H9 (cell line): ENCODE measurements around the gene SPR. TPM values are rescaled to one million over a fixed set of nuclear protein-coding genes. Genes with fewer than 3 reads are reported as not detected.
A peak's percentile ranks its signal among the peaks of the same experiment; 100 is the strongest.

Source experiments
- DNase-seq: peaks from one replicate; pipeline ENCODE4 v3.0.0-alpha.2; 2017
- H2AFZ ChIP-seq: one replicate; pipeline ENCODE4 v1.6.1; 2013; ENCODE audit warnings: mild to moderate bottlenecking, low read length, control low read depth, moderate library complexity
- H2AK5ac ChIP-seq: 2 replicates; pipeline ENCODE4 v1.6.1; 2013; ENCODE audit warnings: low read length, control low read depth, mixed read lengths; ENCODE audit not compliant: insufficient read length
- H2BK120ac ChIP-seq: one replicate; pipeline ENCODE4 v1.6.1; 2013; ENCODE audit warnings: low read depth, mild to moderate bottlenecking, low read length, control low read depth, inconsistent platforms; ENCODE audit not compliant: poor library complexity, severe bottlenecking
- H2BK12ac ChIP-seq: 2 replicates; pipeline ENCODE4 v1.6.1; 2013; ENCODE audit warnings: low read length, control low read depth, mixed read lengths, low read depth; ENCODE audit not compliant: insufficient read length
- H2BK15ac ChIP-seq: 2 replicates; pipeline ENCODE4 v1.6.1; 2013; ENCODE audit warnings: low read depth, low read length, control low read depth
- H2BK20ac ChIP-seq: one replicate; pipeline ENCODE4 v1.6.1; 2013; ENCODE audit warnings: low read depth, mild to moderate bottlenecking, low read length, control low read depth, inconsistent platforms; ENCODE audit not compliant: poor library complexity, severe bottlenecking
- H2BK5ac ChIP-seq: 2 replicates; pipeline ENCODE4 v1.6.1; 2013; ENCODE audit warnings: low read length, control low read depth, mixed read lengths; ENCODE audit not compliant: insufficient read length
- H3K14ac ChIP-seq: 2 replicates; pipeline ENCODE4 v1.6.1; 2013; ENCODE audit warnings: low read length, control low read depth; ENCODE audit not compliant: insufficient read depth
- H3K18ac ChIP-seq: 2 replicates; pipeline ENCODE4 v1.6.1; 2013; ENCODE audit warnings: low read depth, mild to moderate bottlenecking, mixed read lengths, low read length, control low read depth; ENCODE audit not compliant: insufficient read length
- H3K23ac ChIP-seq: 2 replicates; pipeline ENCODE4 v1.6.1; 2013; ENCODE audit warnings: low read length, control low read depth, mixed read lengths, low read depth; ENCODE audit not compliant: insufficient read length
- H3K23me2 ChIP-seq: 2 replicates; pipeline ENCODE4 v1.6.1; 2013; ENCODE audit warnings: low read depth, mild to moderate bottlenecking, mixed read lengths, low read length, control low read depth; ENCODE audit not compliant: insufficient read length, poor library complexity, severe bottlenecking
- H3K27ac ChIP-seq: 2 replicates; pipeline ENCODE4 v1.5.1; 2013; ENCODE audit warnings: low read length, control low read depth, mixed read lengths, low read depth; ENCODE audit not compliant: insufficient read length
- H3K27me3 ChIP-seq: 2 replicates; pipeline ENCODE4 v1.6.1; 2013; ENCODE audit warnings: low read length, control low read depth, inconsistent platforms; ENCODE audit not compliant: insufficient read depth
- H3K4ac ChIP-seq: 2 replicates; pipeline ENCODE4 v1.6.1; 2013; ENCODE audit warnings: low read depth, mild to moderate bottlenecking, control low read depth, inconsistent platforms, low read length, moderate library complexity
- H3K4me1 ChIP-seq: 2 replicates; pipeline ENCODE4 v1.6.1; 2013; ENCODE audit warnings: low read length, control low read depth, inconsistent platforms; ENCODE audit not compliant: insufficient read depth
- H3K4me2 ChIP-seq: 2 replicates; pipeline ENCODE4 v1.6.1; 2013; ENCODE audit warnings: low read length, control low read depth, mixed read lengths; ENCODE audit not compliant: insufficient read length, insufficient read depth
- H3K56ac ChIP-seq: 2 replicates; pipeline ENCODE4 v1.6.1; 2013; ENCODE audit warnings: low read depth, mild to moderate bottlenecking, mixed read lengths, low read length, control low read depth; ENCODE audit not compliant: insufficient read length
- H3K79me1 ChIP-seq: 2 replicates; pipeline ENCODE4 v1.6.1; 2013; ENCODE audit warnings: low read depth, mild to moderate bottlenecking, moderate library complexity, low read length, control low read depth, inconsistent platforms; ENCODE audit not compliant: insufficient read depth, poor library complexity, severe bottlenecking
- H3K79me2 ChIP-seq: 2 replicates; pipeline ENCODE4 v1.6.1; 2013; ENCODE audit warnings: low read length, control low read depth, inconsistent platforms; ENCODE audit not compliant: insufficient read depth
- H3K9ac ChIP-seq: 2 replicates; pipeline ENCODE4 v1.6.1; 2013; ENCODE audit warnings: low read length, control low read depth, mixed read lengths; ENCODE audit not compliant: insufficient read length; ENCODE audit errors: extremely low read depth
- H3K9me3 ChIP-seq: one replicate; pipeline ENCODE4 v1.6.1; 2013; ENCODE audit warnings: low read depth, low read length, inconsistent platforms; ENCODE audit not compliant: control insufficient read depth
- H3T11ph ChIP-seq: one replicate; pipeline ENCODE4 v1.6.1; 2013; ENCODE audit warnings: mild to moderate bottlenecking, low read length, control low read depth, inconsistent platforms
- H4K20me1 ChIP-seq: one replicate; pipeline ENCODE4 v1.6.1; 2013; ENCODE audit not compliant: control insufficient read depth, insufficient read length, insufficient read depth
- H4K5ac ChIP-seq: 2 replicates; pipeline ENCODE4 v1.6.1; 2013; ENCODE audit warnings: low read depth, mild to moderate bottlenecking, mixed read lengths, low read length, control low read depth; ENCODE audit not compliant: insufficient read length
- H4K8ac ChIP-seq: replicated peaks from 2 replicates; pipeline ENCODE4 v1.6.1; 2013; ENCODE audit warnings: low read length, control low read depth, mixed read lengths, low read depth; ENCODE audit not compliant: insufficient read length
- H4K91ac ChIP-seq: 2 replicates; pipeline ENCODE4 v1.6.1; 2013; ENCODE audit warnings: low read depth, mild to moderate bottlenecking, moderate library complexity, mixed read lengths, low read length, control low read depth; ENCODE audit not compliant: insufficient read length
- H3K27ac Mint-ChIP-seq, 3 experiments: 2 replicates in 2 of 3; 3 replicates in 1 of 3; pipeline ENCODE4 v1.8.0; 2020 to 2021; ENCODE audit warnings: mixed read lengths in 3 of 3, mild to moderate bottlenecking in 1 of 3, moderate library complexity in 1 of 3
- H3K27me3 Mint-ChIP-seq: 2 replicates; pipeline ENCODE4 v1.8.0; 2021; ENCODE audit warnings: low read depth, mild to moderate bottlenecking, moderate library complexity, mixed read lengths
- H3K36me3 Mint-ChIP-seq, 3 experiments: 2 replicates in 2 of 3; 3 replicates in 1 of 3; pipeline ENCODE4 v1.8.0; 2020 to 2021; ENCODE audit warnings: low read depth in 3 of 3, mixed read lengths in 3 of 3; ENCODE audit not compliant: insufficient read depth in 1 of 3
- H3K4me1 Mint-ChIP-seq, 2 experiments: 2 replicates each; pipeline ENCODE4 v1.8.0; 2020; ENCODE audit warnings: mixed read lengths in 2 of 2
- H3K4me3 Mint-ChIP-seq, 2 experiments: 2 replicates in 1 of 2; 3 replicates in 1 of 2; pipeline ENCODE4 v1.8.0; 2020 to 2021; ENCODE audit warnings: mild to moderate bottlenecking in 2 of 2, mixed read lengths in 2 of 2, moderate library complexity in 1 of 2
- H3K9me3 Mint-ChIP-seq, 2 experiments: 2 replicates in 1 of 2; 3 replicates in 1 of 2; pipeline ENCODE4 v1.8.0; 2020; ENCODE audit warnings: mild to moderate bottlenecking in 2 of 2, mixed read lengths in 2 of 2, moderate library complexity in 1 of 2
- WGBS: extraction: QIAGEN DNeasy Blood & Tissue Kit; methylation state at CpG from one replicate; pipeline ENCODE4 v1.1.7; 2013; ENCODE audit warnings: missing lambda C conversion rate, low lambda C conversion rate, mixed read lengths; ENCODE audit not compliant: insufficient read length; ENCODE audit errors: extremely low coverage; 5-methylcytosine and 5-hydroxymethylcytosine counted together
- total RNA-seq: library from RNA; stranded (reverse); gene quantifications from 2 replicates; pipeline ENCODE4 v1.2.1, GENCODE V29; 2021
- TF ChIP-seq, protein P1 (sequence below): fragments of 200-600 bp; sonication (generic); conservative IDR thresholded peaks from 3 replicates; pipeline ENCODE4 v1.8.0; 2021; ENCODE audit warnings: antibody characterized with exemption, mild to moderate bottlenecking

The SPR gene
- total RNA-seq, 1 experiment from 2014 or later, result 7.3 TPM

DNA sequence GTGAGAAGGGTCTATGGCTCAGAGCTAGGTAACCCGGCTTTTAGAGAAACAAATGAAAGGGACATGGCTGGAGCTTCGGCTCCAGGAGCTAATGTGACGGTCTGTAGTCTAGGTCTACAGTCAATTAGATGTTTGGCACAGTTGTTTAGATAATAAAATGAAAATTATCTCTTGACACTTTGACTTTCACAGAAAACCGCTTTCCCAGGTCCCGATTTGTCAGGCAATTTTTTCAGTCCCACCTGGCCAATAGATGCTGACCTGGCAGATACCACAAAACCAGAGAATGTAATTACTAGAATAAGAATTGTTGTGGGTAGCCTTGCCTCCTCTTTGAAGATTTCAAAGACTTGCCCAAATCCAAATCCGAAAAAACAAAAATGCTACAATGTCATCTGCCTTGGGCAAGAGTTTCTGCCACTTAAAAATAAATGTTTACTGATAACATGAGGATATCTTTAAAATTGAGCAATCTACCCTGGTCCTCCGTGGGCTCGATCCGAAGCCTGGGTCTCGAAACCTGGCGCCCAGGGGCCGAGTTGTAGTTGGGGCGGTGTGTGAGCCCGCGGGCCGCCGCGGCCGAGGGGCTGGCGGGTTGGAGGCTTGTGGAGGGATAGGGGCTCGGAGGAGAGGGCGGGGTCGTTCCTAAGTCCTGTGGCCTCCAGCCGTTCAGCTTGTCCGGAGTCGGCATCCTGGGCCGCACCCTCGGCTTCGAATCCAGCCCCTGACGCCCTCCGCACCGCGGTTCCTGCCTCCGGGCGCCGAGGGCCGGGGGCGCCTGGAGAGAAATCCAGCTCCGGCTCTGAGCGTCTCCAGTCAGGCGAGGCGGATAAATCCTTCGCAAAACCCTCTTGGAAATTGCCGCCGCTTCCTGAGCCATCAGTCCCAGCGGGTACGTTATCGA is 32.5 kb downstream of the SPR start:
- H2BK15ac ChIP-seq, result no peak overlapping the region
- peaks cover 0 to 7% (median 5%) of the 10 kb centered on the region in 3 experiments; a peak in 3 of 7 replicates for H3K36me3 Mint-ChIP-seq
- no peak overlapping the region for H3K27ac Mint-ChIP-seq
- no peak overlapping the region for H3T11ph ChIP-seq
- no peak overlapping the region for H2AFZ ChIP-seq
- H4K91ac ChIP-seq, result no peak overlapping the region
- peaks cover 2 to 4% of the 10 kb centered on the region in 2 experiments; a peak in 2 of 5 replicates for H3K9me3 Mint-ChIP-seq
- H2AK5ac ChIP-seq, result no peak overlapping the region
- H3K27ac ChIP-seq, result no peak overlapping the region
- H3K14ac ChIP-seq, result no peak overlapping the region
- no peaks in the 10 kb centered on the region for H3K79me1 ChIP-seq
- H3K9me3 ChIP-seq, result no peaks in the 10 kb centered on the region
- no peak overlapping the region for H2BK120ac ChIP-seq
- H3K4ac ChIP-seq, result no peak overlapping the region
- no peaks in the 10 kb centered on the region for H4K20me1 ChIP-seq
- no peak overlapping the region for H2BK20ac ChIP-seq
- no peak overlapping the region for H4K8ac ChIP-seq
- peaks cover 21 to 40% of the 10 kb centered on the region in 2 experiments for H3K4me1 Mint-ChIP-seq
- peaks cover 5% of the 10 kb centered on the region for H3K4me1 ChIP-seq
- H3K27me3 ChIP-seq, result peaks cover 75% of the 10 kb centered on the region
- no CpG with 5 or more reads among the region's 48 CpGs for WGBS
- H3K9ac ChIP-seq, result no peak overlapping the region
- H3K27me3 Mint-ChIP-seq, result peaks cover 25% of the 10 kb centered on the region
- H3K56ac ChIP-seq, result no peak overlapping the region
- TF ChIP-seq, protein P1, sequence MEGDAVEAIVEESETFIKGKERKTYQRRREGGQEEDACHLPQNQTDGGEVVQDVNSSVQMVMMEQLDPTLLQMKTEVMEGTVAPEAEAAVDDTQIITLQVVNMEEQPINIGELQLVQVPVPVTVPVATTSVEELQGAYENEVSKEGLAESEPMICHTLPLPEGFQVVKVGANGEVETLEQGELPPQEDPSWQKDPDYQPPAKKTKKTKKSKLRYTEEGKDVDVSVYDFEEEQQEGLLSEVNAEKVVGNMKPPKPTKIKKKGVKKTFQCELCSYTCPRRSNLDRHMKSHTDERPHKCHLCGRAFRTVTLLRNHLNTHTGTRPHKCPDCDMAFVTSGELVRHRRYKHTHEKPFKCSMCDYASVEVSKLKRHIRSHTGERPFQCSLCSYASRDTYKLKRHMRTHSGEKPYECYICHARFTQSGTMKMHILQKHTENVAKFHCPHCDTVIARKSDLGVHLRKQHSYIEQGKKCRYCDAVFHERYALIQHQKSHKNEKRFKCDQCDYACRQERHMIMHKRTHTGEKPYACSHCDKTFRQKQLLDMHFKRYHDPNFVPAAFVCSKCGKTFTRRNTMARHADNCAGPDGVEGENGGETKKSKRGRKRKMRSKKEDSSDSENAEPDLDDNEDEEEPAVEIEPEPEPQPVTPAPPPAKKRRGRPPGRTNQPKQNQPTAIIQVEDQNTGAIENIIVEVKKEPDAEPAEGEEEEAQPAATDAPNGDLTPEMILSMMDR, result no peak
- no peak overlapping the region for H2BK5ac ChIP-seq
- H3K18ac ChIP-seq, result no peak overlapping the region
- H4K5ac ChIP-seq, result no peak overlapping the region
- H3K79me2 ChIP-seq, result no peaks in the 10 kb centered on the region
- peaks cover 44% of the 10 kb centered on the region for H3K23me2 ChIP-seq
- H3K4me2 ChIP-seq, result peak overlapping the region; percentile 87
- H2BK12ac ChIP-seq, result no peak overlapping the region
- DNase-seq, result peak; percentile 62
- H3K4me3 Mint-ChIP-seq, result peak overlapping the region; percentile 55 to 93
- no peak overlapping the region for H3K23ac ChIP-seq
